ENCODE results near the gene ITPKA.

GRCh38 chr15:41517895-41518449, 24.3 kb downstream of the ITPKA start:
- TF ChIP-seq POLR2A (IDR thresholded peaks at IDR 0.05; ENCODE audit: low read depth, low read length): no peak
- TF ChIP-seq POLR2AphosphoS5 (IDR thresholded peaks at IDR 0.05; ENCODE audit: low read depth, low read length): no peak
- no peak for TF ChIP-seq TAF1 (IDR thresholded peaks at IDR 0.05; ENCODE audit: borderline replicate concordance, low read depth, low read length)

Measured in GM12892 (cell line).